Fibroblast of lung (primary cell): ENCODE results near the gene AVP.

Source experiments
- EZH2 ChIP-seq: IDR thresholded peaks from 2 replicates; pipeline ENCODE4 v1.5.1; 2012; ENCODE audit warnings: low read length, control low read depth, mild to moderate bottlenecking; ENCODE audit errors: missing control alignments
- TF ChIP-seq, protein P1 (sequence below), 2 donors: IDR thresholded peaks in 1 of 2; conservative IDR thresholded peaks in 1 of 2; 1 replicate in 1 of 2; 2 replicates in 1 of 2; pipeline ENCODE4 v1.5.1; 2011 to 2012; ENCODE audit warnings: low read length in 2 of 2, control low read depth in 1 of 2, inconsistent platforms in 1 of 2, low read depth in 1 of 2, mild to moderate bottlenecking in 1 of 2

DNA sequence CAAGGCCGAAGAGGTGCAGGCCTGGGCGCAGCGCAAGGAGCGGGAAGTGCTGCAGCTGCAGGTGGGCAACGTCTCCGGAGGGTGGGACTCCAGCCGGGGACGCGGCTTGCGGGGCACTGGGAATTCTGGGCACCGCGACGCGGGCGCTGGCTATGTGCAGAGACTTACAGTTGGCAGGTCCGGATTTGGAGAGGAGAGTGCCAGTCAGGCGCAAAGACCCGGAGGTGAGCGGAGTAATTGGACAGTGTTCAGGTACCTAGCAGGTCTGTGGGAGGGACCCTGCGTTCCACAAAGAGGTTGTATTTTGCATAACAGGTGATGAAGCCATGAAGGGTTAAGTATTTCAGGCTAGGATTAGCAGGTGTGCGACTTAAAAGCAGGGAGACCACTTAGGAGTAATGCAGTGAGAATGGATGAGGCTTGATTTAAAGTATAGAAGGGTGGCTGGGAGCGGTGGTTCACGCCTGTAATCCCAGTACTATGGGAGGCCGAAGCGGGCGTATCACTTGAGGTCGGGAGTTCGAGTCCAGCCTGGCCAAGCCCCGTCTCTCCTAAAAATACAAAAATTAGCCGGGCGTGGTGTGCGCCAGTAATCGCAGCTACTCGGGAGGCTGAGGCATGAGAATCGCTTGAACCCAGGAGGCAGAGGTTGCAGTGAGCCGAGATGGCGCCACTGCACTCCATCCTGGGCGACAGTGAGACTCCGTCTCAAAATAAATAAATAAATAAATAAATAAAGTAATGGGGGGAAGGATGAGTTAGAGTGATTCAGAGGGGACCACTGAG, 37.7 kb downstream of the AVP start:
- TF ChIP-seq EZH2 = no peak
- TF ChIP-seq, protein P1, sequence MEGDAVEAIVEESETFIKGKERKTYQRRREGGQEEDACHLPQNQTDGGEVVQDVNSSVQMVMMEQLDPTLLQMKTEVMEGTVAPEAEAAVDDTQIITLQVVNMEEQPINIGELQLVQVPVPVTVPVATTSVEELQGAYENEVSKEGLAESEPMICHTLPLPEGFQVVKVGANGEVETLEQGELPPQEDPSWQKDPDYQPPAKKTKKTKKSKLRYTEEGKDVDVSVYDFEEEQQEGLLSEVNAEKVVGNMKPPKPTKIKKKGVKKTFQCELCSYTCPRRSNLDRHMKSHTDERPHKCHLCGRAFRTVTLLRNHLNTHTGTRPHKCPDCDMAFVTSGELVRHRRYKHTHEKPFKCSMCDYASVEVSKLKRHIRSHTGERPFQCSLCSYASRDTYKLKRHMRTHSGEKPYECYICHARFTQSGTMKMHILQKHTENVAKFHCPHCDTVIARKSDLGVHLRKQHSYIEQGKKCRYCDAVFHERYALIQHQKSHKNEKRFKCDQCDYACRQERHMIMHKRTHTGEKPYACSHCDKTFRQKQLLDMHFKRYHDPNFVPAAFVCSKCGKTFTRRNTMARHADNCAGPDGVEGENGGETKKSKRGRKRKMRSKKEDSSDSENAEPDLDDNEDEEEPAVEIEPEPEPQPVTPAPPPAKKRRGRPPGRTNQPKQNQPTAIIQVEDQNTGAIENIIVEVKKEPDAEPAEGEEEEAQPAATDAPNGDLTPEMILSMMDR (conservative IDR thresholded peaks at IDR 0.05 in 1 of 2, IDR thresholded peaks at IDR 0.05 in 1 of 2; ENCODE audit: low read depth in 1 of 2, low read length in 2 of 2) = no peak
